ENCODE data around the gene ACOT9.

- TF ChIP-seq CTCF (IDR thresholded peaks at IDR 0.05) = peak; percentile 53 to 76 (median 62)
- TF ChIP-seq POLR2A (IDR thresholded peaks at IDR 0.05) = peak; percentile 95 to 97
- peak; percentile 97 to 99 (median 99) for TF ChIP-seq POLR2AphosphoS5 (IDR thresholded peaks at IDR 0.05)
- no peak for TF ChIP-seq EP300 (IDR thresholded peaks at IDR 0.05)
These were observed 40.0 kb upstream of the ACOT9 start, which contains the start of gene SAT1 for GRCh38 chrX:23782863-23783588.

Measured in sigmoid colon (tissue), 4 donors.